ENCODE results near the gene RINL.
"Not testable (repeated sequence)": the region's sequence is repeated elsewhere in the genome, so short reads cannot be mapped to it uniquely, and the experiment has no call there.

Gene RINL

DNA sequence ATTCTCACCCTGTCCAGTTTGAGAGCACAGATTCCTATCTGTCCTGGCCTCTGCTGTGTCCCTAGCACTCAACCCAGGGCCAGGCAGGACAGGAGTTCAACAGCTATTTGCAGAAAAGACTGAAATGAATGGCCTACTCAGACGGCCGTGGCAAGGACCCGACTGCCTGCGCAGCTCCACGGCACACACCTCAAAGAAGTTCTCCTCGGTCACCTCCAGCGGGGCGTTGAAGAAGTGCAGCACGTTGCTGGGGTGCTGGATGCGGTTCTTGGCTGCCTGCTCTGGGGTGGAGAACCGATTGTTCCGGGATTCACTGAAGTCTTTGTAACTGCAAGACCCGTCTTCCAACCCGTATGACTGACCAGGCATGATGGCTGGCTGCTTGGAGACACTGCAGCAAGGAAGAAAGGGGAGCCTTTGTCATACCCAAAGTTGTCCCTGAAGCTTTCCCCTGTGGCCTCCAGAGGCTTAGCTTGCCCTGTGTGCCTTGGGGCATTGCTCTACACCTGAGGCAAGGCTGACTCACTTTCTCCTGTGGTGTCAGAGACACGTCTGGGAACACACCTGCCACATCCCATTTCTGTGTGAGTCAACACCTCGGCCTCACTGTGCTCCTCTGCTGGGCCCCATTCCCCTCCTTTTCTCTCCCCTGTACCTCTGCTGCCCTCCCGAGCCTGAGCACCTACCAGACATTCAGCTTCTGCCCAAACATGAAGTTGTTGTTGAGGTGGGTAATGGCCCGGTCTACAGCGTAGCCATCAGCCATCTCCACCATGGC is 39.7 kb downstream of the RINL start:
- in situ Hi-C loops (cut with HindIII; ENCODE audit: low sequenced_read_pairs), result no loop called here

GRCh38 chr19:38837656-38838121 is 40.4 kb downstream of the RINL start:
- in situ Hi-C loops (cut with HindIII; ENCODE audit: low sequenced_read_pairs), result no loop called here

DNA sequence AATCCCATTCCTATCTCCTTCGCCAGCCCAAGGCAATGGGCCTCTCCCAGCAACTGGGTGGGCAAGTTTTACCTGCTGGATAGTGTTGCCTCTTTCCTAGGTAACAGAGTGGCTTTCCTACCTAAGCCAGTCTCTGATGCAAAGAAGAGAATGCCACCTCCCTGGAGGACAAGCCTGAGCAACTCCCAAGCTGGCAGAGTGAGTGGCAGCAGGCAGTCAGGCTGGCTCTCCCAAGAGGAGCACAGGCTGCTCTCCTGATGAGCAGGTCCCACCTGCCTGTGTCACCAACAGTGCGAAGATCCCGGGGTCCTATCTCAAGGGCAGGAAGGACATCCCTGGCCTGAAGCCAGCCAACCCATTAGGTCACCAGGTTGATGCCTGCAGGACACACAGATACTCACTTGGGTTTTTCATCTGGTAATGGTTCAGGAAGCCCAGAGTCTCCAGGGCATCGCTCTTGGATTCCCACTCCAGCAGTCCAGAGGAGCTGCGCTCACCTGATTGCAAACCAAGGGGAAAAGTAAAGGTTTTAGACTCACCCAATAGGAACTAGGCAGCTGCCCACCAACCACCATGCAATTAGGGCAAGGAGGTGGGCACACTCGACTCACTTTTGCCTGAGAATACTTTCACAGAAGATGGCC is 41.0 kb downstream of the RINL start:
- in situ Hi-C loops (cut with HindIII; ENCODE audit: low sequenced_read_pairs), result no loop called here

DNA sequence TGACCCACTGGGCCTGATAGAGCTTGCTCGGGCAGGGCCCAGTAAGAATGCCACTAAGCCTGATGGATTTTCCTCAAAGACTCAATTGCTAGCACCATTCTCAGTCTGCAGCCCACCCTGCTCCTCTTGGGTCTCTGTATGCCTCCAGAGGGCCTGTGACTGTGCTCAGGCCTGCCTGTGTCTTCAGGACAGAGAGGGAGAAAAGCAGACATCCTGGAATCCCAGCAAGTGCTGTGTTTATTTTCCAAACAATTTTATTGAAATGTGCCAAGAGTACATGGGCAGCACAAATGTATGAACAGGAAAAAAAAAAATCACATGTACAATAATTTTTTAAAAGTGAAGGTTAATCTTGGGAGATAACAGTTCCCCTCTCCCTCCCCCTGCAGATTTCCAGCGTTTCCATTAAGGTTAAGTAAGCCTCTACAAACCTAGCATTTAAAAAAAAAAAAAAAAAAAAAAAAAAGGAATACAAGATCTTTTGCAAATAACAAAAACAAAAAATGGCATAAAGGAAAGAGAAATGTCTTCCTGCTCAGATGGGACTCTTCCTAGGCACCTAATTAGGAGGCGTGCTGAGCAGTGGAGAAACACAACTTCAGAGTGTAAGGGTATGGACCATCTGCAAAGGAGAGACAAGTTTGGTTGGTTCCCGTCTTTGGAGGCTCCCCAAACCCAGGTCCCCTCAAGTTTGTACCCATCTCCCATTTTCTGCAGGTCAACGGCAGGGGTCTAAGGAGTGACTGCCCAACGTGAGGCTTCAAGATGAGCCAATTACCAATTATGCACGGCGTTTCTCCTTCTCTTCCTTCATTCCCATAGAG is 41.7 kb downstream of the RINL start:
- in situ Hi-C loops (cut with HindIII; ENCODE audit: low sequenced_read_pairs), result no loop called here

GRCh38 chr19:38834590-38834989 is 43.5 kb downstream of the RINL start:
- in situ Hi-C loops (cut with HindIII; ENCODE audit: low sequenced_read_pairs), result no loop called here

GRCh38 chr19:38834104-38834490 is 44.0 kb downstream of the RINL start:
- in situ Hi-C loops (cut with HindIII; ENCODE audit: low sequenced_read_pairs), result no loop called here

DNA sequence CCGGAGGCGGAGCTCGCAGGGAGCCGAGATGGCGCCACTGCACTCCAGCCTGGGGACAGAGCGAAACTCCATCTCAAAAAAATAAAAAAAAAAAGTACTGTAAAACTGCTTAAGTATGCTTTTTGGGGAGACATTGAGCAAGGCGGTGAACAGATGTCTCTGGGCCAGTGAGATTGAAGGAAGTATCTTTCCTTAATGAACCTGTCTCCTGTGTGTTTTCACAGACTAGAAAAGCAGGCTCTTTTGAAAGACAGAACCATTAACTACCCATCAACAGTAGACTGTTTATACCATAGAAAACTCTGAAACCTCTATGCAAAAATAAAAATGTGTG is 45.0 kb downstream of the RINL start:
- in situ Hi-C loops (cut with HindIII; ENCODE audit: low sequenced_read_pairs), result no loop called here

DNA sequence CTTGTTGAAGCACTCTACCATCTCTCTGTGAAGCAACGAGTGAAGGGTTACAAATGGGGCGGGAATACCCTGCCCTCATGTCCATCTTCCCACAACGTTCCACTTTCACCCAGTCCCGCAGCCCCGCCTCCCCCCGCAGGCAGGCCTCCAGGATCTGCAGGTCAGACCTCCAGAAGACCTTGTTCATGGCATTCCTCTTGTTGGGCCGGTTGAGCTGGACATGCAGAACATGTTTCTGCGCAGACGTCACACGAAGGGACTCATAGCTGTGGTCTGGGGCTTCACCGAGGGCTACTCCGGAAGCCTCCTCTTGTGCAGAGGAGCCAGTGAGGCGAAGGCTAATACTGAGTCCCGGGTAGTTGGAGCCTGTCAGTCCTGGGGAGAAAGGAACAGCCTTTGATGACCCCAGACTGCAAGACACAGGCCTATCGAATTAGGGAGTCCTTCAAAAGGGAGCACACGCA is 46.9 kb downstream of the RINL start:
- in situ Hi-C loops (cut with HindIII; ENCODE audit: low sequenced_read_pairs), result no loop called here

DNA sequence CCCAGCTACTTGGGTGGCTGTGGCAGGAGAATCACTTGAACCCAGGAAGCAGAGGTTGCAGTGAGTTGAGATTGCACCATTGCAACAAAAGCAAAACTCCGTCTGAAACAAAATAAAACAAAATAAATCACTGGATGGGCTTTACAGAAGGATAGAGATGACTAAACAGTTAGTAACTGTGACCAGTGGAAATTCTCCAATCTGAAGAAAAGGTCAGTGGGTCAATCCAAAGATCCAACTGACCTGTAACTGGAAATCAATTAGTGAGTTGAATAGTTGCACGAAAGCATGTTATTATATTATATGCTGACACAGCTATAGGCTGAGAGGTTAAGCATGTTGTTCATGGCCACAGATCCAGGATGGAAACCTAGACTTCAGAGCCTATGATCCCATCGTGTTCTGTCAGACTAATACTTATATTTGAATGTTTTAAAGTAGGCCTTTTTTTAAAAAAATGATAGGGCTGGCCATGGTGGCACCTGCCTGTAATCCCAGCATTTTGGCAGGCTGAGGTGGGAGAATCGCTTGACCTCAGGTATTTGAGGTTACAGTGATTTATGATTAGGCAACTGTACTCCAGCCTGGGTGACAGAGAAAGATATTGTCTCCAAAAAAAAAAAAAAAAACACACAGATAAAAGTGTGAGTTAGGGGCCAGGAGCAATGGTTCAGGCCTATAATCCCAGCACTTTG is 47.9 kb downstream of the RINL start:
- in situ Hi-C loops (cut with HindIII; ENCODE audit: low sequenced_read_pairs), result no loop called here

DNA sequence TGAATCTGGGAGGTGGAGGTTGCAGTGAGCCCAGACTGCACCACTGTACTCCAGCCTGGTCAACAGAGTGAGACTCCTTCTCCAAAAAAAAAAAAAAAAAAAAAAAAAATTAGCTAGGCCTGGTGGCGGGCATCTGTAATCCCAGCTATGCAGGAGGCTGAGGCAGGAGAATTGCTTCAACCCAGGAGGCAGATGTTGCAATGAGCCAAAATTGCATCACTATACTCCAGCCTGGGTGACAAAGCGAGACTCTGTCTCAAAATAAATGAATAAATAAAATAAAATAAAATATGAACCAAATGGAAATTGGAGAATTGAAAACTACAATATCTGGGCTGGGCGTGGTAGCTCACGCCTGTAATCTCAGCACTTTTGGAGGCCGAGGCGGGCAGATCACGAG is 48.9 kb downstream of the RINL start:
- in situ Hi-C loops (cut with HindIII; ENCODE audit: low sequenced_read_pairs), result not testable (repeated sequence)

- in situ Hi-C loops (cut with HindIII; ENCODE audit: low sequenced_read_pairs), result no loop called here
These were observed 51.1 kb downstream of the RINL start for GRCh38 chr19:38826856-38827551.

DNA sequence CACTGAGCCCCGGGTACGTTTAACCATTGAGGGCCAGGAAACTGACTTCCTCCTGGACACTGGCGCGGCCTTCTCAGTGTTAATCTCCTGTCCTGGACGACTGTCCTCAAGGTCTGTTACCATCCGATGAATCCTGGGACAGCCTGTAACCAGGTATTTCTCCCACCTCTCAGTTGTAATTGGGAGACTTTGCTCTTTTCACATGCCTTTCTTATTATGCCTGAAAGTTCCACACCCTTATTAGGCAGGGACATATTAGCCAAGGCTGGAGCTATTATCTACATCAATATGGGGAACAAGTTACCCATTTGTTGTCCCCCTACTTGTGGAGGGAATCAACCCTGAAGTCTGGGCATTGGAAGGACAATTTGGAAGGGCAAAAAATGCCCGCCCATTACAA is 52.1 kb downstream of the RINL start:
- in situ Hi-C loops (cut with HindIII; ENCODE audit: low sequenced_read_pairs), result not testable (repeated sequence)

DNA sequence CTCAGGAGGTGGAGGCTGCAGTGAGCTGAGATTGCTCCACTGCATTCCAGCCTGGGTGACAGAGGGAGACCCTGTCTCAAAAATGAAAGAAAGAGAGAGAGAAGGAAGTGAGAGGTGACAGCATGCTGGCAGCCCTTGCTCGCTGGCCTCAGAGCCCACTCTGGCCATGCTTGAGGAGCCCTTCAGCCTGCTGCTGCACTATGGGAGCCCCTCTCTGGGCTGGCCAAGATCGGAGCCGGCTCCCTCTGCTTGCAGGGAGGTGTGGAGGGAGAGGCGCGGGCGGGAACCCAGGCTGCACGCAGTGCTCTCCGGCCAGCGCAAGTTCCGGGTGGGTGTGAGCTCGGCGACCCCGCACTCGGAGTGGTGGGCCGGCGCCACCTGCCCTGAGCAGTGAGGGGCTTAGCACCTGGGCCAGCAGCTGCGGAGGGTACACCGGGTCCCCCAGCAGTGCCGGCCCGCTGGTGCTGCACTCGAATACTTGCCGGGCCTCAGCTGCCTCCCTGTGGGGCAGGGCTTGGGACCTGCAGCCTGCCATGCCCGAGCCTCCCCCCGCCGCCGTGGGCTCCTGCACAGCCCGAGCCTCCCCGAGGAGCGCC is 56.7 kb downstream of the RINL start:
- in situ Hi-C loops (cut with HindIII; ENCODE audit: low sequenced_read_pairs), result not testable (repeated sequence)

- in situ Hi-C loops (cut with HindIII; ENCODE audit: low sequenced_read_pairs), result no loop called here
These were observed 58.7 kb downstream of the RINL start for GRCh38 chr19:38819231-38819920.
